Activated CD4-positive, CD25-positive, alpha-beta regulatory T cell treated with anti-CD3 and anti-CD28 coated beads, Interleukin-2, amount 50 U/mL, for 72 hours (primary cell): ENCODE results near the gene EIF2S3B.

Source experiments
- DNase-seq: peaks from one replicate; pipeline ENCODE4 v3.0.0; 2021

The EIF2S3B gene

DNA sequence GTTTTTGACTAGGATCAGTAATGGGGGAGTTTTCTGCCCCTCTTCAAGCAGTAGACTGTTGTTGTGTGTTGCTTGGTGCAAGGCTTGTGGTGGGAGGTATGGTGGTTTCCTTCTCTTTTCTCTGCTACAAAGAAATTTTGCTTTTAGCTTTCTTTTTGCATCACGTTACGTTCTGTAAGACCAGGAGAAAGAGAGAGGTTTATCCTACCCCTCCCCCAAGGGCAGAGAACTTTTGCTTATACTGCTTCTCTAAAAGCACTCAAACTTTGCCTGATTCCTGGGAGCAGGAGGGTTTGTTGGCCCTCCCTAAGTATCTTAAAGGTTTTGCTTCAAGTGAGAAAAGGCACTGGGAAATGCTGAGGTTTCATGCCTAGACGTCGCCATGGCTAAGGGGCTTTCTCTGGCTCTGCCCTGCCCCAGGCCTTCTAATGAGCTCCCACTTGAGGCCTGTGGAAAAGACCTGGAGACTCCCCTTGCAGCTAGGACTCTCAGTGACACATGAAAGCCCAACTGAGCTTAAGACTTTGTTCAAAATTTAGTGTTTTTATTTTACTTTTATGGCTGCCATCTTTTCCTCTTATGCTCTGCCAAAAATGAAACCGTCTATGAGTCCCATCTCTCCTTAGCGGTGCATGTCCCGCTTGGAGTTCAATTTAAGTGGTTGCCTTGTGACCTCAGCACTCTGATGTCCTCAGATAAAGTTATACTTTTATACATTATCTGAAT is 49.2 kb downstream of the EIF2S3B start:
- no peak for DNase-seq

DNA sequence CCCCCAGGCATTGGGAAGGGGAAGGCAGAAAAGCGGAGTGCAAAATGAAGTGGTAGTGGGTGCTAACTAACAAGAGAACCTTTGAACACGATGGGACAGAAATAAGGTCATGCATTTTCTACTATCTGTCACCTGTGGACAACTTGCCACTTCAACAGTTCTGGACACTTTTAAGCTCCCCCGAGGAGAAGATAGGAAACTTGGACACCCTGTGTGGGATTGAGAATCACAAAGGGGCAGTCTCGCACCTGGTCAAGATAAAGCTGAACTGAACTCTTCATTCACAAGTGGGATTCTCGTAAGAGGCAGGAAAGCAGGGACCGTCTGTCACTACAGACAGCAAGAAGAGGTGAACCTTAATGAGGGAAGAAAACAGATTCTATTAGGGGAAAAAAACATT is 51.6 kb downstream of the EIF2S3B start:
- no peak for DNase-seq

GRCh38 chr12:10557766-10558165 is 52.1 kb downstream of the EIF2S3B start:
- no peak for DNase-seq
